Psoas muscle (tissue), 8 donors: ENCODE data around the gene SBF2. TPM values are rescaled to one million over a fixed set of nuclear protein-coding genes. Genes with fewer than 3 reads are reported as not detected.

Experiments
- ATAC-seq, 4 donors: fragments of 200-7000 bp; cut with Tn5 transposase; one replicate each; pipeline ENCODE4 v1.9.1; 2020; ENCODE audit warnings: moderate library complexity in 3 of 4, mild to moderate bottlenecking in 2 of 4
- DNase-seq, 2 donors: peaks; one replicate each; pipeline ENCODE4 v3.0.0-alpha.2; 2020
- H3K27ac ChIP-seq: fragments of 200-600 bp; one replicate; pipeline ENCODE4 v1.8.0; 2022
- H3K27me3 ChIP-seq, 3 donors: fragments of 200-600 bp in 1 of 3; one replicate each; pipeline versions ENCODE4 v1.6.1 to v1.8.0; 2013 to 2022; ENCODE audit warnings: low read length in 2 of 3, mild to moderate bottlenecking in 2 of 3, moderate library complexity in 1 of 3; ENCODE audit not compliant: insufficient read depth in 3 of 3
- H3K36me3 ChIP-seq, 2 donors: fragments of 200-600 bp in 1 of 2; one replicate each; pipeline versions ENCODE4 v1.6.1 to v1.8.0; 2013 to 2022; ENCODE audit warnings: low read depth in 1 of 2, mild to moderate bottlenecking in 1 of 2, moderate library complexity in 1 of 2; ENCODE audit not compliant: insufficient read depth in 1 of 2
- H3K4me1 ChIP-seq: fragments of 200-600 bp; one replicate; pipeline ENCODE4 v1.8.0; 2022
- H3K4me3 ChIP-seq: fragments of 200-600 bp; one replicate; pipeline ENCODE4 v1.8.0; 2022; ENCODE audit warnings: mild to moderate bottlenecking
- H3K9me3 ChIP-seq: fragments of 200-600 bp; one replicate; pipeline ENCODE4 v1.8.0; 2022
- WGBS, 3 donors: extraction: QIAGEN DNeasy Blood & Tissue Kit; methylation state at CpG; one replicate each; pipeline versions ENCODE4 v1.1.6 to v1.1.7; 2013; 5-methylcytosine and 5-hydroxymethylcytosine counted together
- intact Hi-C, 2 donors: fragments of 100-400 bp; cut with DNase I; formaldehyde crosslinking; loops; one replicate each; pipeline versions ENCODE4 v1.11.0 to v1.14.2; 2022
- polyA plus RNA-seq, 3 donors: library from polyadenylated mRNA; stranded (reverse); fragments of 200-250 nt; gene quantifications; one replicate each; pipeline ENCODE4 v1.2.3, GENCODE V29; 2013
- total RNA-seq, 4 donors: library from RNA; stranded (reverse); fragmentation: NEBNext Ultra II Directional in 2 of 4; extraction: Animal tissue kit (Norgen Biotek cat#: 25700) in 2 of 4; gene quantifications; one replicate each; pipeline versions ENCODE4 v1.2.1 to v1.2.4, GENCODE V29; 2021 to 2023
- TF ChIP-seq, protein P1 (sequence below): fragments of 200-600 bp; IDR thresholded peaks from one replicate; pipeline ENCODE4 v1.8.0; 2022; ENCODE audit warnings: antibody characterized with exemption
- donor health status: healthy with polysubstance abuse.
- donor health status: DM: no; HTN: no; CAD: no; lungs with moderate emphysema.
- donor health status: Bipolar disorder and iron deficiency.
- donor health status: healthy.
- donor health status: DM: yes; HTN: yes; CAD: no.
- donor health status: DM: no; HTN: no; CAD: no.
- donor health status: DM: no; HTN: no; CAD: no.
- donor health status: DM: yes; HTN: yes; CAD: no.

SBF2 gene
- total and polyA plus RNA-seq, 7 donors: 3.3 to 12.6 (median 10.6) TPM

DNA sequence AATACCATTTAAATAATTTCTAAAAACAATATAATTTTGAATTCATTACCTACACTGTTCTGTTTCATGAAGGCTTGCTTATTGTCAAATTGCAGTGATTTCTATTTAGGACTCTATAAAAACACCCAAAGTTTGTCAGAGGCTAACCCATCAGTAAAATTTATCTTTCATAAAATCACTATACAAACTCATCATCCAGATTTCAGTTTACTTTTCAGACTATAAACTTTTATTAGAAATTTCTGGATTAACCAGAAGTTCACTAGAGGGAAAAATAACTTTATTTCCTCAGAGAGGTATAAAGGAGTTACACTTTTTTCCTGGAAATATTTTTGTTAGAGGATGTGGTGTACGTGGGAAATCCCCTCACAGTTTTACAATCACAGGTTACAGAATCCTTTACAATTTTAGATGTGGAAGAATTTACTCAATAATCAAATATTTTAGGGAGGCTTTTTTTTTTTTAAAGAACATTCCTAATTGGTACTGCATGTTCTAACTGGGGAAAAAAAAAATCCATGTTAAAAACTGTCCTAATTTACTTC, 453.5 kb downstream of the SBF2 start:
- DNase-seq: no peak
- H3K4me3 ChIP-seq: no peak overlapping the region
- no peak overlapping the region for H3K27ac ChIP-seq
- TF ChIP-seq, protein P1, sequence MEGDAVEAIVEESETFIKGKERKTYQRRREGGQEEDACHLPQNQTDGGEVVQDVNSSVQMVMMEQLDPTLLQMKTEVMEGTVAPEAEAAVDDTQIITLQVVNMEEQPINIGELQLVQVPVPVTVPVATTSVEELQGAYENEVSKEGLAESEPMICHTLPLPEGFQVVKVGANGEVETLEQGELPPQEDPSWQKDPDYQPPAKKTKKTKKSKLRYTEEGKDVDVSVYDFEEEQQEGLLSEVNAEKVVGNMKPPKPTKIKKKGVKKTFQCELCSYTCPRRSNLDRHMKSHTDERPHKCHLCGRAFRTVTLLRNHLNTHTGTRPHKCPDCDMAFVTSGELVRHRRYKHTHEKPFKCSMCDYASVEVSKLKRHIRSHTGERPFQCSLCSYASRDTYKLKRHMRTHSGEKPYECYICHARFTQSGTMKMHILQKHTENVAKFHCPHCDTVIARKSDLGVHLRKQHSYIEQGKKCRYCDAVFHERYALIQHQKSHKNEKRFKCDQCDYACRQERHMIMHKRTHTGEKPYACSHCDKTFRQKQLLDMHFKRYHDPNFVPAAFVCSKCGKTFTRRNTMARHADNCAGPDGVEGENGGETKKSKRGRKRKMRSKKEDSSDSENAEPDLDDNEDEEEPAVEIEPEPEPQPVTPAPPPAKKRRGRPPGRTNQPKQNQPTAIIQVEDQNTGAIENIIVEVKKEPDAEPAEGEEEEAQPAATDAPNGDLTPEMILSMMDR: no peak
- WGBS, 3 donors: 51 to 62% (median 56%) methylated on average over 1 of the region's 1 CpG
- no peaks in the 10 kb centered on the region for H3K9me3 ChIP-seq
- no peaks in the 10 kb centered on the region for H3K4me1 ChIP-seq
- ATAC-seq: no peak
- H3K27me3 ChIP-seq: no peaks in the 10 kb centered on the region
- intact Hi-C loops: no loop called here
- peaks cover 0 to 66% of the 10 kb centered on the region in 2 donors for H3K36me3 ChIP-seq

DNA sequence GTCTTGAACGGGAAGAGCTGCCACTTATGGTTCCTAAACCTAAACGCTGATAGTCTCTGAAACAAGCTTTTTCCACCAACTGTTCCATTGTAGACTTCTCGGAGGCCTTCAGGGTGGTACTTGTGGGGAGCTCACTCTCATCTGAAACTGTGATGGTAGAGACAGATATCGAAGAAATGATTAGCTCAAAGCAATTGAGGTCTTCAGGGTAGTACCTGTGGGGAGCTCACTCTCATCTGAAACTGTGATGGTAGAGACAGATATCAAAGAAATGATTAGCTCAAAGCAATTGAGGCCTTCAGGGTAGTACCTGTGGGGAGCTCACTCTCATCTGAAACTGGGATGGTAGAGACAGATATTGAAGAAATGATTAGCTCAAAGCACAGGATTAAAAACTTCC, 454.5 kb downstream of the SBF2 start:
- WGBS, 3 donors: 96 to 99% (median 98%) methylated on average over 4 of the region's 4 CpGs
- Histone ChIP-seq H3K9me3 (no peaks in the 10 kb centered on the region), H3K27ac (no peak overlapping the region), H3K27me3 (no peaks in the 10 kb centered on the region), H3K4me1 (no peaks in the 10 kb centered on the region), H3K36me3 (peaks cover 0 to 56% of the 10 kb centered on the region in 2 donors), H3K4me3 (no peak overlapping the region)
- intact Hi-C loops: no loop called here
- TF ChIP-seq, protein P1: no peak
- ATAC-seq (no peak), DNase-seq (no peak)

DNA sequence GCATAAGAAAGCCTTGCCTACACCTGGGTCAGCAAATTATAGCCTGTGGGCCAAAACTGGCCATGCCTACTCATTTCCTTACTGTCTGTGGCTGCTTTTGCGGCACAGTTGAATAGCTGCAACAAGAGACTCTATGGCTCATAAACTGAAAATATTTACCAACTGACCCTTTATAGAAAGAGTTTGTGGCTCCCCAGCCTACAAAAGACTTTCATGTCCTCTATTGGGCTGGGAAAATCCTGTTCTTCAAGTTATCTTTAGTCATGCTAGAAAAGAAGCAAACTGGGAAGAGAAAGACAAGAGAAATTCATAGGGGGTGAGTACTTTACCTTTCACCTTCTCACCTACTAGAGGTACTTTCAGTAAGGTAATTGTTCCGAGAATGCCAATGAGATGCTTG, 455.1 kb downstream of the SBF2 start:
- WGBS, 3 donors: 88 to 95% (median 92%) methylated on average over 2 of the region's 2 CpGs
- H3K4me1 ChIP-seq: no peaks in the 10 kb centered on the region
- no peak for DNase-seq
- H3K27me3 ChIP-seq: no peaks in the 10 kb centered on the region
- no peak overlapping the region for H3K4me3 ChIP-seq
- H3K9me3 ChIP-seq: no peaks in the 10 kb centered on the region
- TF ChIP-seq, protein P1: no peak
- no peak overlapping the region for H3K27ac ChIP-seq
- ATAC-seq: no peak
- peaks cover 0 to 50% of the 10 kb centered on the region in 2 donors for H3K36me3 ChIP-seq
- intact Hi-C loops: no loop called here

DNA sequence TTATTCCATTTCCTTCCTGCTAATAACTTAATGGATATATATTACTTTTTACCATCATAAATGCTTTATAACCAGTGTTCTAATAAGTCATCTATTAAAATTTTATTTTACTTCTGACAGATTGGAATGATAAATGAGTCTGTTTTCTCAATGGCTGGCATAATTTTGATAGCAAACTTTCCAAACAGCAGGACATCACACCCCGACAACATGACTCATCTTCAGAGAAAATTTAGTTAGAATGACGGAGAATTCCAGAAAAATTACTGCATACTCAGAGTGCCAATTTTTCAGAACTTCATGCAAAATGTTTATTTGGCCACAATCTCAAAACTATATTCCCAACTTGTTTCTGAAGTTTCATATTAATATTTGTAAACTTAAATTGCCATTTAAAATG, 455.8 kb downstream of the SBF2 start:
- no peak for DNase-seq
- Histone ChIP-seq H3K27ac (no peak overlapping the region), H3K36me3 (peaks cover 0 to 47% of the 10 kb centered on the region in 2 donors), H3K4me1 (no peaks in the 10 kb centered on the region), H3K27me3 (no peaks in the 10 kb centered on the region), H3K4me3 (no peak overlapping the region), H3K9me3 (no peaks in the 10 kb centered on the region)
- TF ChIP-seq, protein P1: no peak
- intact Hi-C loops: no loop called here
- WGBS, 3 donors: 70 to 80% (median 77%) methylated on average over 2 of the region's 2 CpGs
- ATAC-seq: no peak

DNA sequence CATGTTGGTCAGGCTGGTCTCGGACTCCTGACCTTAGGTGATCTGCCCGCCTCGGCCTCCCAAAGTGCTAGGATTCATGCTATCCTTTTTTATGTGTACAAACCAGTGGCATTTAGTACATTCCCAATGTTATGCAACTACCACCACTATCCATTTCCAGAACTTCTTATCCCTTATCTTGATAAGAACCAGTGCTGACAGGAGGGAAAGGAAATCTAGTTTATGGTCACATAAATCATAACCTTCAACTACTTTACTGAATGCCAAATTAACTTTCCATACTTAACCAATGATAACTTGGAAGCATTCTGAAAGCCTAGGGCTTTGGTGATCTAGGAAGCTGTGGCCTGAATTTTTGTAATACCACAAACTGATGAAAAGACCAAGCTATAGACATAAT, 459.7 kb downstream of the SBF2 start:
- Histone ChIP-seq H3K4me1 (no peaks in the 10 kb centered on the region), H3K4me3 (no peak overlapping the region), H3K36me3 (peaks cover 0 to 28% of the 10 kb centered on the region in 2 donors), H3K27ac (no peak overlapping the region), H3K9me3 (no peaks in the 10 kb centered on the region), H3K27me3 (no peaks in the 10 kb centered on the region)
- DNase-seq: no peak
- intact Hi-C loops: no loop called here
- no peak for ATAC-seq
- 96 to 100% (median 99%) methylated on average over 3 of the region's 3 CpGs for WGBS, 3 donors
- TF ChIP-seq, protein P1: no peak
